GM12892 (cell line): ENCODE results near the gene OS9.
"Not testable (repeated sequence)": the region's sequence is repeated elsewhere in the genome, so short reads cannot be mapped to it uniquely, and the experiment has no call there.

Experiments used
- DNase-seq: peaks from one replicate; pipeline ENCODE4 v3.0.0; 2011; ENCODE audit not compliant: insufficient read length
- FAIRE-seq: peaks from 2 replicates; lab custom pipeline; 2011; peaks lifted over from hg19 to GRCh38; lab: Jason Lieb, UNC
- POLR2A ChIP-seq: IDR thresholded peaks from 2 replicates; pipeline ENCODE4 v1.6.1; 2011; ENCODE audit warnings: low read depth, low read length, control low read depth
- POLR2AphosphoS5 ChIP-seq: IDR thresholded peaks from 2 replicates; pipeline ENCODE4 v1.6.1; 2011; ENCODE audit warnings: low read depth, low read length, control low read depth
- TAF1 ChIP-seq: IDR thresholded peaks from 2 replicates; pipeline ENCODE4 v1.6.1; 2011; ENCODE audit warnings: low read depth, mild to moderate bottlenecking, control low read depth, low read length, borderline replicate concordance

Gene OS9

GRCh38 chr12:57719777-57720605 is 26.1 kb downstream of the OS9 start:
- DNase-seq (no peak), FAIRE-seq (no peak)
- TF ChIP-seq TAF1 (no peak), POLR2A (no peak), POLR2AphosphoS5 (no peak)

DNA sequence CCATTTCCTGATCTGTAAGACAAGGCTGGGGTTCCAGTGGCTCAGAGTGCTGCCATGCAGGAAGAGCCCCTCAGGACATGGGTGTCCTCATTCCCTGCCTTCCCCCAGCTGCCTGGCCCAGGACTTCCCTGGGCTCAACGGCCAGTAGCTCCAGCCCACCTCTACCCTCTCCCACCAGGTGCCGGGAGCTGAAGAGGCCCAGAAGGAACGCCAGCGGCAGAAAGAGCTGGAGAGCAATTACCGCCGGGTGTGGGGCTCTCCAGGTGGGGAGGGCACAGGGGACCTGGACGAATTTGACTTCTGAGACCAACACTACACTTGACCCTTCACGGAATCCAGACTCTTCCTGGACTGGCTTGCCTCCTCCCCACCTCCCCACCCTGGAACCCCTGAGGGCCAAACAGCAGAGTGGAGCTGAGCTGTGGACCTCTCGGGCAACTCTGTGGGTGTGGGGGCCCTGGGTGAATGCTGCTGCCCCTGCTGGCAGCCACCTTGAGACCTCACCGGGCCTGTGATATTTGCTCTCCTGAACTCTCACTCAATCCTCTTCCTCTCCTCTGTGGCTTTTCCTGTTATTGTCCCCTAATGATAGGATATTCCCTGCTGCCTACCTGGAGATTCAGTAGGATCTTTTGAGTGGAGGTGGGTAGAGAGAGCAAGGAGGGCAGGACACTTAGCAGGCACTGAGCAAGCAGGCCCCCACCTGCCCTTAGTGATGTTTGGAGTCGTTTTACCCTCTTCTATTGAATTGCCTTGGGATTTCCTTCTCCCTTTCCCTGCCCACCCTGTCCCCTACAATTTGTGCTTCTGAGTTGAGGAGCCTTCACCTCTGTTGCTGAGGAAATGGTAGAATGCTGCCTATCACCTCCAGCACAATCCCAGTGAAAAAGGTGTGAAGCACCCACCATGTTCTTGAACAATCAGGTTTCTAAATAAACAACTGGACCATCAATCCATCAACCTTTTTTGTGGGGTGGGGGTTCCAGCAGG is 27.0 kb downstream of the OS9 start:
- FAIRE-seq = no peak
- TF ChIP-seq POLR2AphosphoS5 (no peak), TAF1 (no peak), POLR2A (no peak)
- DNase-seq = no peak

GRCh38 chr12:57721846-57722608 is 28.1 kb downstream of the OS9 start:
- not testable (repeated sequence) for DNase-seq, FAIRE-seq

GRCh38 chr12:57722716-57723629 is 29.0 kb downstream of the OS9 start:
- FAIRE-seq (no peak), DNase-seq (no peak)
- TF ChIP-seq POLR2AphosphoS5 = no peak
- peak; percentile 47; the same call in 1 of the 2 replicates for TF ChIP-seq POLR2A
- no peak for TF ChIP-seq TAF1

DNA sequence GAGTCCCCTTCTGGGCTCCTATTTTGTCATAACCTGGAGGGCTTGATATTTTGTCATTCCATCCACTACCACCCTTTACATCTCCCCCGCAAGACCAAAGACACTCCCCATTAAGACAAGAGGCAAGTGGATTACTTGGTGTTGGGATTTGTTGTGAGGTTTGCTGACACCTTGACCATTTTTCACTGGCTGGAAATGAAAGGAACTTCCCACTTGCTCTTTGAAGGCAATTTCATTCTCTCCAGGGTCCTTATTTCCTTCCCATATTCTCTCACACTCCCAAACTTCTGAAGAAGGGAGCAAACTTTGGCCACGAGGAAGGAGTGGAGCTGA is 29.7 kb downstream of the OS9 start:
- no peak for DNase-seq
- no peak for FAIRE-seq
- no peak for TF ChIP-seq POLR2AphosphoS5
- TF ChIP-seq POLR2A = no peak
- no peak for TF ChIP-seq TAF1

DNA sequence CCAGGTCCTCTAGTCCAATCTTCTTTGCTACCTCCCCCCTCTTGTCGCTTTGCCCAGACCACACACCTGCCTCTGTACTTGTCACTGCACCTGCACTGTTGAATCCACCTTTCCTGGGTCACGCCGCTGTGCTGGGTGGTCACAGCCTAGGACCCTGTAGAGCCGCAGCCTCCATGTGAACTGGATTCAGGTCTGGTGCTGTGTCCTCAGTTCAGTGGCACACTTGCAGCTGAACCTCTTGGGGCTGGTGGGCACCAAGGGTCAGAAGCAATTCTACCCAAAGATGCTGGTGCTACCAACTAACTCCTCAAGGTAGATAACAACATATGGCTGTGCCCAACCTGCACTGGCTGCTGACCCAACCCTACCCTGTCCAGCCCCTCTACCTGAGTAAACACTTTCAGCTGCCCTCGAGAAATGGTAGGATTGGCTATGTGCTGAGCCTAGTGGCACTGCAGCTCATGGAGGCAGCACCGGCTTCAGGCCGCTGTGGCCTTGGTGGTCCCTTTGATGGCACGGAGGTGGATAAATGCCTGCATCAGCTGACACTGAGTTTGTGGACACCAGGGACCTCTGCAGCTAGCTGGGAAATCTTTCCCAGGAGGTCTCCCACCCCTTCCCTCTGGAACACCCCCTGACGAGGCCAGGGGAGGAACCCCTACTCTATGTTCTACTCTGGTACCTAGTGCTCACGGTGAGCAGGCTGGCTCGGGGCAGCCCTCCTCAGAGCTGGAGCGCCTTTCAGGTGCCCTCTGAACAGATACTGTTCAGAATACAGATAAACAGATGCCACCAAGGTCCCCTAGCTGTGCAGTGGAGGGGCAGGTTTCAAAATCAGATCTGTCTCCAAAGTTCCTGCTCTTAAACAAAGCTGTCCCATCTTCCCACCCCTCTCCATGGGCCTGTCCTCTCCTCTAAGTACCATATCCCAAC is 30.3 kb downstream of the OS9 start:
- DNase-seq (no peak), FAIRE-seq (no peak)
- TF ChIP-seq POLR2A (no peak), POLR2AphosphoS5 (no peak), TAF1 (no peak)

- FAIRE-seq = no peak
- no peak for DNase-seq
These were observed 31.2 kb downstream of the OS9 start for GRCh38 chr12:57724936-57725740.

GRCh38 chr12:57725851-57726150 is 31.9 kb downstream of the OS9 start:
- no peak for TF ChIP-seq POLR2A
- no peak for TF ChIP-seq TAF1
- FAIRE-seq = no peak
- no peak for DNase-seq

More at GRCh38 chr12:57724936-57725740, 31.2 kb downstream of the OS9 start:
- TF ChIP-seq POLR2A (no peak), TAF1 (no peak), POLR2AphosphoS5 (0 out of 2 replicates have a peak, but pooled peaks have one; percentile 31)
